ENCODE results near the gene MRPL52.
"Not testable (repeated sequence)": the region's sequence is repeated elsewhere in the genome, so short reads cannot be mapped to it uniquely, and the experiment has no call there.

MRPL52 gene

GRCh38 chr14:22852599-22852939 is 22.9 kb downstream of the MRPL52 start:
- no peak for DNase-seq (ENCODE audit: low read depth)
- no peak overlapping the region for H3K4me3 ChIP-seq (ENCODE audit: low read depth, low read length)
- TF ChIP-seq POLR2A (IDR thresholded peaks at IDR 0.05; ENCODE audit: extremely low read depth, insufficient read length) (no peak), MYC (IDR thresholded peaks at IDR 0.05; ENCODE audit: low read depth, low read length) (no peak), CTCF (IDR thresholded peaks at IDR 0.05; ENCODE audit: low read depth, low read length) (no peak)
- TF ChIP-seq, protein P1, sequence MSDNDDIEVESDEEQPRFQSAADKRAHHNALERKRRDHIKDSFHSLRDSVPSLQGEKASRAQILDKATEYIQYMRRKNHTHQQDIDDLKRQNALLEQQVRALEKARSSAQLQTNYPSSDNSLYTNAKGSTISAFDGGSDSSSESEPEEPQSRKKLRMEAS (IDR thresholded peaks at IDR 0.05; ENCODE audit: low read depth, low read length), result no peak

DNA sequence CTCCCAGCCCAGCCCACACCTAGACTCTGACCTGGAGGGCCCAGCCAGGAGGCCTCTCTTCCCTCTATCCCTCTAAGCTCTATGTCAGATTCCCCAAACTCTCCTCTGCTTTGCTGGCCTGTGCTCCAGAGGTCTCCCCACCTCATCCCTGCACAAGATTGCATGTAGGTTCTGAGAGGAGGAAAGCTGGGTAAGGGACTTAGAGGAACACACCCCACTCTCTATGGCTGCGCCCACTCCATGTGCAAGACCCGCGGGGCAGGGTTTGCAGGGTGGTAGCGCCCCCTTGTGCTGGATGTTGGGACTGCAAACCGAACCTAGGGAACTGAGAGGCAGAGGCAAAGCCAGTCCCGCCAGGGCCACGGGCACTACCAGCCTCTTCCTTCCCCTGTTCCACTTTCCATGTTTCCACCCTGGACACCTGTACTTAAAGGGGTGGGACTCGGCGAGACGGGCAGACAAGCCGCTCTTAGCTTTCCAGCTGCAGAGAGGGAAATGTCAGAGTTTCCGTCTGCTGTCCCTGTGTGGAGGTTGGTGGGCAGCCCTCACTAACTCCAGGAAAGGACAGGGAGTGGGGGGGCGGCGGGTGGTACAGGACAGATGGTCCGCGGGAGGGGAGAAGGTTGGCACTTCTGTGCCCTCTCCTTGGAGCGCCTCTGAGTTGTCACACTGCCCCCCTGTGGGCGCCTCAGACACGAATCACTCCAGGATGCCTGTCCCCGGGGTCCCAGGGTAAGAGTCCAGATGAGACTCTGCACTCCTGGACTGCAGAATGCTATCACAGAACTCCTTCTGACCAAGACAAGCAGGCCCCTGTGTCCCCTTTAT is 23.5 kb downstream of the MRPL52 start:
- peak; percentile 90 for DNase-seq (ENCODE audit: low read depth)
- TF ChIP-seq, protein P1 (IDR thresholded peaks at IDR 0.05; ENCODE audit: low read depth, low read length), result peak; percentile 80
- TF ChIP-seq POLR2A (IDR thresholded peaks at IDR 0.05; ENCODE audit: extremely low read depth, insufficient read length) (no peak), CTCF (IDR thresholded peaks at IDR 0.05; ENCODE audit: low read depth, low read length) (peak; percentile 91), MYC (IDR thresholded peaks at IDR 0.05; ENCODE audit: low read depth, low read length) (peak; percentile 84)
- H3K4me3 ChIP-seq (ENCODE audit: low read depth, low read length), result peak overlapping the region; percentile 52

DNA sequence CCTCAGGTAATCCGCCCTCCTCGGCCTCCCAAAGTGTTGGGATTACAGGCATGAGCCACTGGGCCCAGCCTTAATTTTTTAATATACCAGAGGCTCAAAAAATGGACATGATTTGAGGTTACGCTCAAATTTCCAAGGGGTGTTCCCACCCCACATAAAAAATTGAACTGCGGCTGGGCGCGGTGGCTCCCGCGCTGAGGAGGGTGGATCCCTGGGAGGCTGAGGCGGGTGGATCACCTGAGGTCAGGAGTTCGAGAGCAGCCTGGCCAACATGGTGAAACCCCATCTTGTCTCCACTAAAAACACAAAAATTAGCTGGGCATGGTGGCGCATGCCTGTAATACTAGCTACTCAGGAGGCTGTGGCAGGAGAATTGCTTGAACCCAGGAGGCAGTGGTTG is 24.6 kb downstream of the MRPL52 start:
- not testable (repeated sequence) for DNase-seq (ENCODE audit: low read depth)

GRCh38 chr14:22854963-22855724 is 25.5 kb downstream of the MRPL52 start:
- TF ChIP-seq MYC (IDR thresholded peaks at IDR 0.05; ENCODE audit: low read depth, low read length) (no peak), CTCF (IDR thresholded peaks at IDR 0.05; ENCODE audit: low read depth, low read length) (no peak), POLR2A (IDR thresholded peaks at IDR 0.05; ENCODE audit: extremely low read depth, insufficient read length) (no peak)
- TF ChIP-seq, protein P1 (IDR thresholded peaks at IDR 0.05; ENCODE audit: low read depth, low read length), result no peak
- no peak for DNase-seq (ENCODE audit: low read depth)
- H3K4me3 ChIP-seq (ENCODE audit: low read depth, low read length), result no peak overlapping the region

More for the DNA sequence above, 24.6 kb downstream of the MRPL52 start:
- not testable (repeated sequence) for H3K4me3 ChIP-seq (ENCODE audit: low read depth, low read length)

DNA sequence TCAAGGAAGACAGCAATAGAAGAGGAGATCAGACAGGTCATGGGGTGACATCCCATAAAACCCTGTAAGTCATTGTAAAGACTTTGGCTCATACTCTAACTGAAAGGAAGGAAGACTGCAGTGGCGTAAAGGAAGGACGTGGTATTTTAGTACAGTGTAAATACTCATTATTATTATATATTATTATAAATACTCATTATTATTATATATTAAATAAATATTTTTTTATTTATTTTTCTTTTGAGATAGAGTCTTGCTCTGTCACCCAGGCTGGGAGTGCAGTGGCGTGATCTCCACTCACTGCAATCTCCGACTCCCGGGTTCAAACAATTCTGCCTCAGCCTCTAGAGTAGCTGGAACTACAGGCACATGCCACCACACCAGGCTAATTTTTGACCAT is 26.7 kb downstream of the MRPL52 start:
- H3K4me3 ChIP-seq (ENCODE audit: low read depth, low read length), result no peak overlapping the region
- TF ChIP-seq MYC (IDR thresholded peaks at IDR 0.05; ENCODE audit: low read depth, low read length) (no peak), CTCF (IDR thresholded peaks at IDR 0.05; ENCODE audit: low read depth, low read length) (no peak), POLR2A (IDR thresholded peaks at IDR 0.05; ENCODE audit: extremely low read depth, insufficient read length) (no peak)
- TF ChIP-seq, protein P1 (IDR thresholded peaks at IDR 0.05; ENCODE audit: low read depth, low read length), result no peak
- no peak for DNase-seq (ENCODE audit: low read depth)

DNA sequence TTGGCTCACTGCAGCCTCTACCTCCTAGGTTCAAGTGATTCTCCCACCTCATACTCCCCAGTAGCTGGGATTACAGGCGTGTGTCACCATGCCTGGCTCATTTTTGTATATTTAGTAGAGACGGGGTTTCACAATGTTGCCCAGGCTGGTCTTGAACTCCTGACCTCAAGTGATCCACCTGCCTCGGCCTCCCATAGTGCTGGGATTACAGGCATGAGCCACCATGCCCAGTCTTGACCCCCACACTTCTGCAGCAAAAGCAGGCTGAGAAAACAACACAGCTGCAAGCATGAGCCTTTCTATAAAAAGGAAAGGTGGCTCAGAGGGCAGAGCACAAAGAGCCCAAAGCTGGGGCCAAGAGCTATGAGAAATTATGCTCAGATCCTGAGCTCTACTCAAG is 30.7 kb downstream of the MRPL52 start:
- DNase-seq (ENCODE audit: low read depth); H3K4me3 ChIP-seq (ENCODE audit: low read depth, low read length): not testable (repeated sequence)
